ENCODE measurements around the gene ZNF215. TPM values are rescaled to one million over a fixed set of nuclear protein-coding genes. Genes with fewer than 3 reads are reported as not detected.
"Not testable (repeated sequence)": the region's sequence is repeated elsewhere in the genome, so short reads cannot be mapped to it uniquely, and the experiment has no call there.

The ZNF215 gene
- total RNA-seq, 1 experiment from 2014 or later, result 0.26 TPM

DNA sequence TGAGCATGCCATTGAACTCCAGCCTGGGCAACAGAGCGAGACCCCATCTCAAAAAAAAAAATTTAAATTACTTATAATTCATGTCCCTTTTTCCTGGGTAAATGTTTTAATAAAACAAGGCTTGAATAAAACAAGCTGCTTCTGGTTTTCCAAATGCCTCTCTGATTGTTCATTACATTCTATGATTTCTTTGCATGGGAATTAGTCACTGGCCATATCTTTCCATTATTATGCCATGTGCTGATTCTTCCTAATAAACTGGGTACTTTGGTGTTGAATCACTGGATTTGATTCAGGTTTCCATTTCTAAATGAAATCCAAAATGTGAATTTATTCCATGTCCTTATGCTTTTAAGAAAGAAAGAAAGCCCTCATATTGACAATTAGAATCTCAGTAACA, 42.6 kb downstream of the ZNF215 start:
- ChIA-PET POLR2A (ENCODE audit: low non-redundant PET) (no interaction called here), CTCF (no interaction called here)
- no TSS peak for BruUV-seq (replicated peaks)
- H3K36me3 ChIP-seq (ENCODE audit: insufficient read depth, low read length, poor library complexity, severe bottlenecking), result no peaks in the 10 kb centered on the region
- intact Hi-C loops (cut with micrococcal nuclease; ENCODE audit: unreplicated experiment), result no loop called here
- TF ChIP-seq, protein P1, sequence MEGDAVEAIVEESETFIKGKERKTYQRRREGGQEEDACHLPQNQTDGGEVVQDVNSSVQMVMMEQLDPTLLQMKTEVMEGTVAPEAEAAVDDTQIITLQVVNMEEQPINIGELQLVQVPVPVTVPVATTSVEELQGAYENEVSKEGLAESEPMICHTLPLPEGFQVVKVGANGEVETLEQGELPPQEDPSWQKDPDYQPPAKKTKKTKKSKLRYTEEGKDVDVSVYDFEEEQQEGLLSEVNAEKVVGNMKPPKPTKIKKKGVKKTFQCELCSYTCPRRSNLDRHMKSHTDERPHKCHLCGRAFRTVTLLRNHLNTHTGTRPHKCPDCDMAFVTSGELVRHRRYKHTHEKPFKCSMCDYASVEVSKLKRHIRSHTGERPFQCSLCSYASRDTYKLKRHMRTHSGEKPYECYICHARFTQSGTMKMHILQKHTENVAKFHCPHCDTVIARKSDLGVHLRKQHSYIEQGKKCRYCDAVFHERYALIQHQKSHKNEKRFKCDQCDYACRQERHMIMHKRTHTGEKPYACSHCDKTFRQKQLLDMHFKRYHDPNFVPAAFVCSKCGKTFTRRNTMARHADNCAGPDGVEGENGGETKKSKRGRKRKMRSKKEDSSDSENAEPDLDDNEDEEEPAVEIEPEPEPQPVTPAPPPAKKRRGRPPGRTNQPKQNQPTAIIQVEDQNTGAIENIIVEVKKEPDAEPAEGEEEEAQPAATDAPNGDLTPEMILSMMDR (conservative IDR thresholded peaks at IDR 0.05; ENCODE audit: low read depth, low read length), result no peak
- TF ChIP-seq EZH2 (IDR thresholded peaks at IDR 0.05; ENCODE audit: borderline replicate concordance, low read depth, low read length, poor library complexity, severe bottlenecking), result no peak
- no peaks in the 10 kb centered on the region for H3K9me3 ChIP-seq (ENCODE audit: low read depth, low read length, poor library complexity, severe bottlenecking)
- no peak overlapping the region for H3K27ac ChIP-seq (ENCODE audit: low read depth, low read length, poor library complexity, severe bottlenecking)
- no peaks in the 10 kb centered on the region for H3K4me1 ChIP-seq (ENCODE audit: insufficient read depth, low read length, poor library complexity, severe bottlenecking)
- H3K4me3 ChIP-seq (ENCODE audit: low read depth, low read length, poor library complexity, severe bottlenecking), result no peak overlapping the region
- H3K27me3 ChIP-seq (replicated peaks; ENCODE audit: insufficient read depth, low read depth, low read length, poor library complexity), result no peaks in the 10 kb centered on the region
- no peak for DNase-seq (ENCODE audit: low spot score)

DNA sequence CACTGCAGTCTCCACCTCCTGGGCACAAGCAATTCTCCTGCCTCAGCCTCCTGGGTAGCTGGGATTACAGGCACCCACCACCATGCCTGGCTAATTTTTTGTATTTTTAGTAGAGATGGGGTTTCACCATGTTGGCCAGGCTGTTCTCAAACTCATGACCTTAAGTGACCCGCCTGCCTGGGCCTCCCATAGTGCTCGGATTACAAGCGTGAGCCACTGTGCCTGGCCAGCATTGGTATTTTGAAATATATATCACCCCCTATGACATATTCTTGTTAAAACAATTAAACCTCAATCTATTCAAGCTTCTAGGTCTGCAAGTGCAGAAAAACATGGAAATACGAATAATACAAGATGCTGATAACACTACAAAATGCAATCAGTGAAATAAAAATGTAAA, 43.6 kb downstream of the ZNF215 start:
- H3K27ac ChIP-seq (ENCODE audit: low read depth, low read length, poor library complexity, severe bottlenecking); H3K9me3 ChIP-seq (ENCODE audit: low read depth, low read length, poor library complexity, severe bottlenecking); DNase-seq (ENCODE audit: low spot score); POLR2A ChIA-PET (ENCODE audit: low non-redundant PET); intact Hi-C loops (cut with micrococcal nuclease; ENCODE audit: unreplicated experiment); CTCF ChIA-PET; H3K27me3 ChIP-seq (replicated peaks; ENCODE audit: insufficient read depth, low read depth, low read length, poor library complexity); H3K4me3 ChIP-seq (ENCODE audit: low read depth, low read length, poor library complexity, severe bottlenecking); H3K4me1 ChIP-seq (ENCODE audit: insufficient read depth, low read length, poor library complexity, severe bottlenecking); H3K36me3 ChIP-seq (ENCODE audit: insufficient read depth, low read length, poor library complexity, severe bottlenecking); BruUV-seq (replicated peaks): not testable (repeated sequence)

- CTCF ChIA-PET, result no interaction called here
- intact Hi-C loops (cut with micrococcal nuclease; ENCODE audit: unreplicated experiment), result no loop called here
- Histone ChIP-seq H3K4me3 (ENCODE audit: low read depth, low read length, poor library complexity, severe bottlenecking) (no peak overlapping the region), H3K4me1 (ENCODE audit: insufficient read depth, low read length, poor library complexity, severe bottlenecking) (no peaks in the 10 kb centered on the region), H3K9me3 (ENCODE audit: low read depth, low read length, poor library complexity, severe bottlenecking) (no peaks in the 10 kb centered on the region), H3K27ac (ENCODE audit: low read depth, low read length, poor library complexity, severe bottlenecking) (no peak overlapping the region), H3K27me3 (replicated peaks; ENCODE audit: insufficient read depth, low read depth, low read length, poor library complexity) (no peaks in the 10 kb centered on the region), H3K36me3 (ENCODE audit: insufficient read depth, low read length, poor library complexity, severe bottlenecking) (no peaks in the 10 kb centered on the region)
- DNase-seq (ENCODE audit: low spot score), result no peak
- POLR2A ChIA-PET (ENCODE audit: low non-redundant PET), result no interaction called here
- no TSS peak for BruUV-seq (replicated peaks)
- TF ChIP-seq, protein P1 (conservative IDR thresholded peaks at IDR 0.05; ENCODE audit: low read depth, low read length), result no peak
- no peak for TF ChIP-seq EZH2 (IDR thresholded peaks at IDR 0.05; ENCODE audit: borderline replicate concordance, low read depth, low read length, poor library complexity, severe bottlenecking)
Measured at GRCh38 chr11:6979365-6979764, 53.1 kb downstream of the ZNF215 start.

GRCh38 chr11:6986487-6986886, 60.3 kb downstream of the ZNF215 start:
- H3K27ac ChIP-seq (ENCODE audit: low read depth, low read length, poor library complexity, severe bottlenecking), result no peak overlapping the region
- no peak for DNase-seq (ENCODE audit: low spot score)
- POLR2A ChIA-PET (ENCODE audit: low non-redundant PET), result no interaction called here
- intact Hi-C loops (cut with micrococcal nuclease; ENCODE audit: unreplicated experiment), result no loop called here
- H3K4me1 ChIP-seq (ENCODE audit: insufficient read depth, low read length, poor library complexity, severe bottlenecking), result no peaks in the 10 kb centered on the region
- no peaks in the 10 kb centered on the region for H3K36me3 ChIP-seq (ENCODE audit: insufficient read depth, low read length, poor library complexity, severe bottlenecking)
- no peak overlapping the region for H3K4me3 ChIP-seq (ENCODE audit: low read depth, low read length, poor library complexity, severe bottlenecking)
- CTCF ChIA-PET, result no interaction called here
- H3K9me3 ChIP-seq (ENCODE audit: low read depth, low read length, poor library complexity, severe bottlenecking), result no peaks in the 10 kb centered on the region
- no TSS peak for BruUV-seq (replicated peaks)
- no peak for TF ChIP-seq EZH2 (IDR thresholded peaks at IDR 0.05; ENCODE audit: borderline replicate concordance, low read depth, low read length, poor library complexity, severe bottlenecking)
- TF ChIP-seq, protein P1 (conservative IDR thresholded peaks at IDR 0.05; ENCODE audit: low read depth, low read length), result no peak
- H3K27me3 ChIP-seq (replicated peaks; ENCODE audit: insufficient read depth, low read depth, low read length, poor library complexity), result no peaks in the 10 kb centered on the region
